ENCODE data around the gene CRABP2.

CRABP2 gene

DNA sequence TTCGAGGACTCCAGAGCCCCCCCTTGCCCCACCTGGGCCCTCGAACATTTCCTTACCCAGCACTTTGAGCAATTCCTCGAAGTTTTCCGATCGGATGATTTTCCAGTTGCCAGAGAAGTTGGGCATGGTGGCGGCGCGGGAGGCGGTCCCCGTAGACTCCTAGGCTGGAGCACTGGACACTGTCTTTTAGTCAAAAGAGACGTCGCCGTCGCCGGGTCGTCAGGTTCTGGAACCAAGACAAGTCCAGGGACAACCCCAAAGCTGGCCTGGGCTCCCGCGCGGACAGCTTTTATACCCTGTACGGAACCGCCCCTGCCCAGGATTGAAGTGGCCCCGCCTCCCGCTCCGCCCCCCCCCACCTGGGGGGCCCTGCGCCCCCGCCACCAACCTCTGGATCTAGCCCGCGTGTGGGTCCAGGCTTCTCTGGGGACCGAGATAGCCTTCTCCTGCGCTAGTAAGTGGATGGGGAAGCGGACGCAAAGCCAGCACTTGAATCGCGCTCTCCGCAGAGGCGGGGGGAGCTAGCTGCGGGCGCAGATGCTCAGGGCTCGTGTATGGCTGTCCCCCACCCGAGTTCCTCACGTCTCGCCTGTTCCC is at the start of gene CRABP2:
Gene CRABP2, minus strand, starts transcription at position 263 of the 597 bp plus-strand sequence. Its CDS starts 137 bp downstream, at position 126.
- DNase-seq (ENCODE audit: low spot score): peak; percentile 86

DNA sequence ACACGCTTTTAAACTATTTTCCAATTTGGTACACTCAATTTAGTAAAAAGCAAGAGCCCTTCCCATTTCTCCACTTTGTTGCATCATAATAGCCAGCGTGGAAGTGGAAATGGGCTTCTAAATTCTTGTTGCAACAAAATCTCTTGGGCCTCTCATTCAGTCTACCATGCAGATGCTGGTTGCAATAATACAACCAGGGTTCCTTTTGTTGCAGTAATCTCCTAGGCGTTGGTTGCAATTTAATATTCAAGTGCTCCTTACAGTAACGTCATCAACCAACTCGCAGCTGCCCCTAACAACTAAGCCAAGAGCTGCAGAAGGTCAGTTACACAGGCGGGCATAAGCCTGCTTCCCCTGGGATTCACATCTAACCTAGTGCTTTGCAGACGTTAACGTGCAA is 48.8 kb upstream of the CRABP2 start:
- no peak for DNase-seq (ENCODE audit: low spot score)

DNA sequence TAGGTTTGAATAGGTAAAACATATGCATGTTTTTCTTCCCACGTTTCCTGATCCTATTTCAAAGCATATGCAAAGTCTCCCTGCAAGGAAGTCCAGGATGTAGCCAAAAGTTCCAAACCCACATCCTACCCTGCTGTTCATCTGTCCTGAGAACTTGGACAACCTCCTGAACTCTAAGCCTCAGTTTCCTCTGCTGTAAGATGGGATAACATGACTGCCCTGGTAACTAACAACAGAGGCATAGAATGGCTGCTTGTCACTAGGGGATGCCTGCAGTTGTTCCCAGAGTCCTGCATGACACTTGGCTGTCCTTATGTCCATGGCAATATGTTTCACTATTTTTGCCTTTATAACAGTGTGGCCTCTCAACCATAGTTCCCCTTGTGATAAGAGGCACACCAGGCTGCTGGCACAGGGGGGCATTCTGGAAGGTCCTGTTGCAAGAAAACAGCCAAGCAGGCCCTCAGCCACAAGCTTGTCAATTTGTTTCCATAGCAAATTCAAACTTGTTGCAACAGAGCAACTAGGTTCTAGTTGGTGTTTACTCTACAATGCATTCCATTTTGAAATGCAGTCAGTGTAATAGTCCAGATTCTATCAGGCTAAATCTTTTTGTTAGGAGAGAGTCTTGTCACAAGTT is 47.6 kb upstream of the CRABP2 start:
- no peak for DNase-seq (ENCODE audit: low spot score)

DNA sequence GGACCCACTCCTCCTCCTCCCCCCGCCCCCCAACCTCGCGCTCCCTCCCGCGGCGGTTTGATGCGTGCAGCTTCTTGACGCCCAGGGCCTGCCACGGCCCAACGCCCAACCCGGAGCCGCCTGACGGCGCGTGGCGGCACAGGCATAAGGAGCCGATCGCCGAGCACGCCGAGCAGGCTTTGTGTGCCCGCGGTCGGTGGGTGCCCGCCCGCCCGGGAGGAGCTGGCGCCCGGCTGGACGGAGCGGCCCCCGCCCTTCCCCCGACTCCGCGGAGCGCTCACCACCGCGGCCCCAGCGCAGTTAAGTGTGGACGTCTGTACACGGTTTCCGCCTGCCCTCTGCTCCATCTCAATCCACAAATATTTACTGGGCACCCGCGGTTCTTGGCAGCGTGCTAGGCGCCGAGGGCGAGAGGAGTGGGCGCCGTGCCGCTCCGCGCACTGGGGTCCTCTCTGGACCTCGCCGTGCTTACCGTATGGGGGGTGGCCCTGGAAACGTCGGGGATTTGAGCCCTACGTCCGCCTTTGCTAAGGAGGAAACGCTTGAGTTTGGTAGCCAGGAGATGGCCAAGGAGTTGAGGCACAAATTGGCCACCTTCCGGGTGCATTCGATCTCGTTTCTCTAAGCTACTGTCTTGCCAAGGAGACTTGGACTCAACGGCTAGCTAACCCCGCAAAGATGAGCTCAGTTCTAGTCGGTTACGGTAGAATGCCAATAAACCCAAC is 46.5 kb upstream of the CRABP2 start:
- DNase-seq (ENCODE audit: low spot score): peak; percentile 99

DNA sequence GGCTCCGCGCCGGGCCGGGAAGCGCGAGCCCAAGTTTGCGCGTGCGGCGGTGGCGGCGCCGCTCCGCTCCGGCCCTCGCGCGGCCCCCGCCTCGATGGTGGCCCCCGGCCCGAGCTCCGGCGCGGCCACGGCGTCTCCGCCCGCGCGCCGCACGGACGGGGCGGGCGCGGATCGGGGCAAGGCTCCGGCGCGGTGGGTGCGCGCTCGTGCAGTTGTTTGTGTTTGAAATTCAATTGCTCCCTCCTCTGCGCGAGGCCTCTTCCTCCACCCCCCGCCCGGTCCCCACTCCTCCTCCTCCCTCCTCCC is 46.0 kb upstream of the CRABP2 start, which contains the start of gene HDGF:
Gene HDGF, minus strand, starts transcription at position 225 of the 306 bp plus-strand sequence. CDS start 246 bp downstream, outside the sequence.
- no peak for DNase-seq (ENCODE audit: low spot score)

DNA sequence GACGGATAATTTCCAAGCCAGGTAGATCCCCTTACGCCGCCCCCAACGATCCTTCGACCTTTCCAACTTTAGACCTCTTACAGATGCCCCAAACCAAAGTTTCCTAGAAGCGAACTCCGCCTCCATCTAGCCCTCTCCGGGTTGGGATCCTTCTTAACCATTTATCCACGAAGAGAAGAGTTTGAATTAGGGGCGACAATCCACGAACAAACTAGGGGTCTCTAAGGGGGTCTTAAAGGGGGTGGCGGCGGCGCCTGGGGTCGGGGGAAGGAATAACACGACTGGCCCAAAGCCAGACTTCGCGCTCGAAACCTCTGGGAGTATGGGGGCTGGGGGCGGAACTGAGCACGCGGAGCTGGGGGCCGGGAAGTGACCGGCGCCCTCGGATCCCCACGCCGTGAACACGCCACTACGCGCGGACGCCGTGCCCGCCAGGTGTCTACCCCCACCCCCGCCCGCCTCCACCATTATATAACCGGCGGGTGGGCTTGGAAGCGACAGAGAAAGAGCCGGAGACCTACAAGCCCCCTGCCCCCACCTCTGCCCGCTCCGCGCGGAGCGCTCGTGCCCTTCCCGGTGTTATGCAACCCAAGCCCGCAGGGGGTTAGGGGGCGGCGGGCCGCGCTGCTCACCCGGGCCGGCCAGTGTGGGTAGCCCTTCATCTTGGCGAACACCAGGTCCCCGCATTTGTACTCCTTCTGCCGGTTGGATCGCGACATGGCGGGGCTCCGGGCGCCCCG is 45.5 kb upstream of the CRABP2 start:
- DNase-seq (ENCODE audit: low spot score): peak; percentile 77

DNA sequence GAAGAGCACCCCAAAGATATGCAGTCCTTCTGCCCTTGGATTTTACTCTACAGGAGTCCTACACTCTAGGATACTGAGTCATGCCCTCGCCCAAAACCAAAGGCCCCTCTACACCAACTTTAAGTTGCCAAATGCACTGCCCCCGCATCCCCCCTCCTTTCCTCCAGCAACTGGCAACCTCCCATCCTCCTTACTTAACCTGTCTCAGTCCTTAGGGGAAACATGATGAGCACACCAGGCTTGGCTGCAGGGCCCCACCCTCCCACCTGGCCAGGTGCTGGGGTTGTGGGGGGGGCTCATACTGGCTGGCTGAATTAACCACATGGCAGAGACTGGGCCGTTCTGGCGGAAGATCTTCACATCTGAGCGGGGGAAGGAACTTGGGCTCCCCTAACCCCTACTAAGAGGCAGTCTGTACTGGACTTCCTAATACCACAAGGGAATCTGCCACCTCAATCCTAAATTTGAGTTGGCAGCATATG is 44.8 kb upstream of the CRABP2 start:
- DNase-seq (ENCODE audit: low spot score): no peak

DNA sequence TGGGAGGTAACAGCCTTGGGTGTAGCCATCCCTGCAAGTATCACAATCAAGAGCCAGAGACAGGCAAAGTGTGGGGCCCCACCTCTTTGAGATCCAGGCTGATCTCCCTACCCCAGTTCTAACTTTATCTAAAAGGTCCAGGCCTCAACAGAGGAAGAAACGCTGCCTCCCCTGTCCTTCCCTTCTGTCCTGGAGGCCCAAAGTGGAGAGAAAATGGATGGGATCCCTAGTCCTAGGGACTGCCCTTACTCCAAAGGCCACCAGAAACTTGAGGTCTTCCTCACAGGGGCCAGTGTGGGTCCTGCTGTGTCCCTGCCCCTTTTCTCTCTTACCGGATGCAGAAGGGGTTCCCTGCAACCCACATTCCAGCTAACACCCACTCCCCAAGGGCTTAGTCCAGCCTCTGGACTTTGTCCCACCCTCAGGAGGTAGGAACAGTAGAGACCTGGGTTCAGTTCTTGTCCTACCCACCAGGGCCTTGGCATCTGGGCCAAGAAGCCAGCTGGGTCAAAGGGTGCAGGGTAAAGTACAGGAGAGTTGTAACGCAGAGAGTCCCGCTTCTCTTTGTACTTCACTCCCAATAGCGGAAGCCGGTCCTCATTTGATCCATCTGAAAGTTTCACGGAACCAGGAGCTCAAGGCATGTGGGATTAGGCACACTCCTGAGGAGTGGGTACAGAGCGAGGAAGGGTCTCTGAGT is 44.2 kb upstream of the CRABP2 start:
- DNase-seq (ENCODE audit: low spot score): no peak

DNA sequence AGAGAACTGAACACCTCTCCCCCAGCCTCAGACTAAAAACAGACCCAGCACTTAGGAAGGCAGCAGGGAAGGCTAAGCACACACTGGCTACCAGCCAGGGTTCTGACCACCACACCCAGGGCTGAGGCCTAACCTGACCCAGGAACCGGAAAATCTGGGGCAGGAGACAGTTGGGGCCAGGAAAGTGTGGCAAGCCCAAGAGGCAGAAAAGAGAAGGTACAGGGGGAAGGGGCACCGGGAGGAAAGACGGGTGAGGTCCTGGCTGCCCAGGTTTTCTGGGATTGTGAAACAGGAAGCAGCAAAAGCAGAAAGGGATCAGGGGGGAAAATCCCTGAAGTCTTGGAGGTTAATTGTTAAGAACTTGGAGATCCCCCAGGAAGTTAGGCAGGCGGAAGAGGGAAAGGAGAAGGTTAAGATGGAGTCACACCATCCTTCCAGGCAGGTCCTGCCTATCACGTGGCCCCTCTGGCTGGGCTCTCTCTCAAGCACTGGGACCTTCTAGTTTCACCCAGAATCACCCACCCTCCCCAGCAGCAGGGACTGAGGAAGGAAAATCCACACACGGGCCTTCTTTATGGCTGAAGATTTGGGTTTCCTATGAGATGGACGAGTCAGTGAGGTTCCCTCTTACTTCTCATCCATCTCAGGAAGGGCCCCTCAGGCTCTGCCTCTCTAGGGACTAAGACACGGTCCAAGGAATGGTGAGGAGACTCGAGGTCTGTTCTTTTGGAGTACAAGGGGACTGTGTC is 43.5 kb upstream of the CRABP2 start:
- no peak for DNase-seq (ENCODE audit: low spot score)

DNA sequence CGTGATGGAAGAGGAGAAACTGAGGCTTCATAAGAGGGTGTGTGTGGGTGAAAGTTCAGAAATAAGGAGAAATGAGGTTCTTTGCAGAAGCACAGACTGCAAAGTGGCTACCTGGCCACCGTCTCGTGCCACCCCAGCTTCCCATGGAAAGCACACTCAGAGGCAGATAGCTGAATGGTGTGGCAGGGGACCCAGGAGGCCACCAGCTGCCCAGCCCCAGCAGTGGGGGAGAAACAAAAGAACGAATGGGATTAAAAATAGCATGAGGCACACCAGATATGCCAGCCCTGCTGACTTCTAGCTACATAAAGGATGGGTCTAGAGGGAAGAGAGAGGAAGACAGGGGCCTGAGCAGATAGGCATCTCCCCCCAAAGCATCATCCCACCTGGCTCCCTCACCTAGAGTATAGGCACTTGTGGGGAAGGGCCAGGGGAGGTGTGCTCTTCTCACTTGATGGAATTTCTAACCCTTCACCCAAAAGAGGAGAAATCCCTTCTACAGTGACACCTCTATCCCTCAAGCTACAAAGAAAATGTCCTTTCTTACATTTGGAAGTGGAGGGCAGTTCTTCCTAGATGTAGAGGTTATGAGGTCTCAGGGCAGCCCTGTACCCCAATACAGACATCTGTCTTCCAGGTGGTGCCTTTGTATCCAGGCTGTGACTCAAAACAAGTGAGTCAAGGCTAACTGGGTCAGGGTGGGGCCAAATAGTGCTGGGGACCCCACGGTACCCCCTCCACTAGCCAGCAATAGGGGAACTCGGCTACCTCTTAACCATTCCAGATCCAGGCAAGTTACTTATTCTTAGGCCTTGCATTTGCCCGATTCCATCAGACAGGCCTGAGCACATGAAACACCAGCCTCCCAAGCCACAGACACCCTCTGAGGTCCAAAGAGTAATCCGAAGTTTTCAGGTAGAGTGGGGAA is 42.6 kb upstream of the CRABP2 start:
- no peak for DNase-seq (ENCODE audit: low spot score)

DNA sequence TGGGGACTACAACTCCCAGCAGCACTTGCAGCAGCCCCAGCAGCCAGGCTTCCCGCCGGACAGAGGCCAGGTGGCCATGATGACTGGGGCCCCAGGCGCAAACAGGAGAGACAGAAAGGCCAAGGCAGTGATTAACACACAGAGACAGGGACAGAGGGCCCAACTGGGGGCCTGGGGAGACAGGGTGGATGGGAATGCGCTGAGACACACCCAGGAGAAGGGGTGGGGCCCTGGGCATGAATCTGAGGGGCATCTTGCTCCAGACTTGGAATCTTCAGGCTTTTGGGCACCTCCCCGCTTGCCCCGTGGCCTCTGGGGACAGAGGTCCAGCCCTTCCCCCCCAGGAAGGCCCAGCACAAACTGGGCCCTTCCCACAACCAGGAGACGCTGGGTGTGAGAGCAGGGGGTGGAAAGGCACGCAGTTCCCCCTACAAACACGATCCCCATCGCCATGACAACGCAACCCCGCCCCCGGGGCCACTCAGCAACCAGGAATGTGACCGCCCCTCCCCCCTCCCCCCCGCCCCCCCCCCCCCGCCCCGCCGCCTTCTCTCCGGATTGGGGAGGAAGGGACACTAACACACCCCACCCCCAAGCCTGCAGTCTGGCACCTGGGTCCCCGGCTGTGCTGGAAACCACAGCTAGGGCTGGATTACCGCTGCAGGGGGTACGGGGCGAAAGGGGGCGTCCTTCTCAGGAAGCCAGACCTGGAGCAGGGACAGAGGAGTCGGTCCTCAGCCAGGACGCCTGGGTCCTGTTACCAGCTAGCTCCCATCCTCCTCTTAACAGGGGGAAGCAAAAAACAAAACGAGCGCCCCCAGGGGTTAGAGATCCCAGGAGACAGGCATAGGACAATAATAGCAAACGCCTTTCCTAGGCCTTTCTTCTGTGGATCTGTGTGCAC is 41.6 kb upstream of the CRABP2 start:
- DNase-seq (ENCODE audit: low spot score): peak; percentile 94

DNA sequence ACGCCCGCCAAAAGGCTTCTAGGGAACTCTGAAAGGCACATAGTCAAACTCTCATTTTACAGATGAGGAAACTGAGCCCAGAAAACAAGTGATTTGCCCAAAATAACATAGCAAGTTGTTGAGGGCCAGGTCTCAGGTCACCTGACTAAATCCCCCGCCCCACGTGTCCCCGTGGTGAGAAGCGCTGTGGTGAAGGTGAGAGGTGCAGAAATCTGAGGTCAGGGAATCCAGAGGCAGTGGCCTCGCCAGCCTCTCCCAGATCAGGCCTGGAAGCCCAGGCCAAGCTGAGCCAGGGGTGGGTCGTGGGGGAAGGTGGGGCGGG is 41.0 kb upstream of the CRABP2 start:
- no peak for DNase-seq (ENCODE audit: low spot score)

DNA sequence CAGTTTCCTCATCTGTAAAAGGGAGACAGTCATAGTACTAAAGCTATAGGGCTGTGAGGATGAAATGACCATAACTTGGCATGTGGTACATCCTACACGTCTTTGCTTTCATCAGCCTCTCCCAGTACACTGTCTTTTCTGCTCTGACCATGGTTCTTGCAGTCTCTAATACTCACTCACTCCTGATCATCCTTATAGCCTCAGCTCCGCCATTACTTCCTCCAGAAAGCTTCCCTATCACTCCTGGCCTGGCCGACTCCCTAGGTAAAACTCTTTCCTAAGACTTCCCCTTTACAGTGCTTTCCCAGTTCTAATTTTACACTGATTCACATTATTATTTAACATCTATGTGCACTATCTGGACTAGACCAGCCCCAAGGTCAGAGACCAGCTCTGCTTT is 40.5 kb upstream of the CRABP2 start:
- DNase-seq (ENCODE audit: low spot score): no peak

DNA sequence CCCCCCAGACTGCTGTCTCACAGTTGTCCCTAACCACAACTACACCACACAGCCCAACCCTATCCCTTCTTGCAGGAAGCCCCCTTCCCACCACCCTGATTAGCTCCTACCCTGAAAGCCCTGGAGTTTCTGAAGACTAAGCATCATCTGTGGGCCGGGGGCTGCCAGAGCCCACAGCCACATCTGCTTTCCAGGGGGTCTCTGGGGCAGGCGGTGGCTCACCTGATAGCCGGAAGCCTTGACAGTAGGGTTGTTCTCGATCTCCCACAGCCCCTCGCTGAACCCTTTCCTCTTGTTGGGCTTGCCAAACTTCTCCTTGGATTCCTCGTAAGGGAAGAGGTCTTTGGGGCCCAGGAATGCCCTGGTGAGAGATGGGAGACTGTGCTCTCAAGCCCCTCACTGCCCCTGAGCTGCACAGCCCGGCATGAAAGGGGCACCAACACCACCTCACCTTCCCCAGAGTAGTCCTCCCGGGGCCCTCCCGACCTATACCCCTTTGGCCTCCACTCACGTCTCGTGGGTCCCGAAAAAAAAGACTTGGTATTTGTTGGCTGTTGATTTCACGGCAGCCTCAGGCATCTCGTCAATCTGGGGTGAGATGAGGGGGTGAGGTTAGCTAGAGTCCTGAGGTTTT is 39.5 kb upstream of the CRABP2 start:
- no peak for DNase-seq (ENCODE audit: low spot score)

DNA sequence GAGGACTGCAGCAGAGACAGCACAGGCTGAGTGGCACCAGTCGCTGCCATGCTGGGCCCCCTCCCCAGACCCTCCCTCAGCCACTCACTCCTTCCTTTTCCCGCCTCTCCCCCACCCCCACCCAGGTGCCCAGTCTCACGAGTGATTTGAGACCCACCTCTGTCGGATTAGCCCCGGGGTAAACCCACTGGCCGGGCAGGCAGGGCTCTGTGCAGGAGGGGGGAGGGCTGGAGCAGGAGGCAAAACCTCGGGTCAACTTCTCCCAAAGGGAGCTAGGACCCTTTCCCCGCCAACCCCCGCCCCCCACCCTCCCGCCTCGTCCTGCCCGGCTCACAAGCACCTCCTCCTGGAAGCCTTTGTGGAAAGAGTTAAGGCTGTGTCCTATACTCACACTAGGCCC is 39.0 kb upstream of the CRABP2 start:
- no peak for DNase-seq (ENCODE audit: low spot score)

DNA sequence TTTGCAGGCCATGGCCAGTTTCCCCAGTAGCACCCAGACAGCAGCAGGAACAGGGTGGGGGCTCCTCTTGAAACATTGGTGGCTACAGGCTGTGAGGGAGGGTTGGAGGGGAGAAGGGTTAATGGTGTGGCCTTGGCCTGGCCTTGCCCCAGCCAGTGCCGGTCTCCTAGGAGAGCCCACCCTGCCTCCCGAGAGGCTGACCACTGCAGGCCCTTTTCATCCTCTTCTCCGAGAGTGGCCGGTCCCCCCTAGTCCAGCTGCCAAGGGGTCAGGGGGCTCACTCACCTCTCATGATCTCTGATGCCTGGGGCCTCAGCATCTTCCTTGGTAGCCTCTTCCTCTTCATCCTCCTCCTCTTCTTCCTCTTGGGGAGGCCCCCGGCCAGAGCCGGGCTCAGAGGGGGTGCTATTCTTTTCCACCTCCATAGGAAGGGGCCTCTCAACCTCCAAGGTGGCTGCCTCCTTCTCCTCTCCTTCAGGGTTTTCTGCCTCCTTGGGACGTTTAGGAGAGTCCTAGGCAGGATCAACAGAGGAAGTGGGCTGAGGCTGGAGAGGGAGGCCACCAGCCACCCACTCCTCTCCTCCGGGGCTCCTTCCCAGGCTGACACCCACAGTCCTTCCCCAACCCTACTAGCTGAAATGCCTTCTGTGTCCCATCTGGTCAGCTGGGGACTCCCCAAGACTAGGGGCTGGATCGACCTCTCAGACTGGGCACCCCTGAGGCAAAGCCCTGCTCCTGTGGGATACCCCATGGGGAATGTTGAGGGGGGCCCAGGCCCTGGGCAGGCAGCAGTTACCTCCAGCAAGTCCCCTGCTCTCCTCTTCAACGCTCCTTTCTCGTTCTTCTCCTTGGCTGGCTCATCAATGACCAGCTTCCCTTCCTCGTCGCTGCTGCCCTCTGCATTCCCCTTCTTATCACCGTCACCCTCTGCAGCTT is 38.3 kb upstream of the CRABP2 start:
- DNase-seq (ENCODE audit: low spot score): no peak

DNA sequence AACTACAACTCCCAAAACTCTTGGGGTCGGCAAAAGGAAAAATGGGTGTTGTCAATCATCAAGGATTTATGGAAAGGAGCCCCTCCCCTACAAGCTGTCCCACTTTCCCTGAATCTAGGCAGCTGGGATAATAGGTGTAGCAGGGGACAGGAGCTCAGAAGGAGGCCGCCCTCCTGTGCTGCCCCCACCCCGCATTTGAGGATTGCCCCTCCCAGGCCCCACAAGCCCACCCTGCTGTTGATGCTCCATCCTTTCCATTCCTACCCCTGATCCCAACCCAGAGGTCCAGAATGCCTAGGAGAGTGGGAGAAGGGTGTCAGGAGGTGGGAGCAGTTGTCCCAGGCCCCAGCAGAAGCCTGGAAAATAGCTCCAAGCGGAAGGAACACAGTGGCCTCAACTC is 37.4 kb upstream of the CRABP2 start:
- no peak for DNase-seq (ENCODE audit: low spot score)

DNA sequence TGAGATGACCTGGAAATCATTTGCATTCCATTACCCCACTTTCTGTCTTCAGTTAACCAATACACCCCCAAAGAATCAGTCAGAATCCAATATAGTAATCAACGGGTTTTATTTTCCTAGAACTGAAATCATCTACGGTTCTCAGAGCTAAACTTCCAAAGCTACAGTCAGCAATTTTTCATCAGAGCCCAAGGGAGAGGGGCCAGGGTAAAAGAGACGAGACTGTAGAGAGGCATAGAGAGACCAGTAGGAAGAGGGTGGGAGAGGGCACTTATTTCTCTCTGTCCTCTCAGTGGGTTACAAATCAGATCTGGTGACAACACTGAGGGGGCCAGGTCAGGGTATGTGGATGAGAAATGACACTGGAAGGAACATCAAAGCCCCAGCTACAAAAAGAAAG is 36.6 kb upstream of the CRABP2 start:
- DNase-seq (ENCODE audit: low spot score): no peak

Data from left forelimb (tissue), 1 donor.